K562 treated with DMSO at 1 percent for 24 hours (cell line): ENCODE results near the gene PRND. TPM values are rescaled to one million over a fixed set of nuclear protein-coding genes. Genes with fewer than 3 reads are reported as not detected.

Experiments
- total RNA-seq: library from RNA; unstranded; fragments of 300-600 nt; gene quantifications from 2 replicates; pipeline ENCODE4 v1.2.3, GENCODE V29; 2022; ENCODE audit warnings: low read depth; ENCODE audit not compliant: insufficient read depth

Gene PRND, protein sequence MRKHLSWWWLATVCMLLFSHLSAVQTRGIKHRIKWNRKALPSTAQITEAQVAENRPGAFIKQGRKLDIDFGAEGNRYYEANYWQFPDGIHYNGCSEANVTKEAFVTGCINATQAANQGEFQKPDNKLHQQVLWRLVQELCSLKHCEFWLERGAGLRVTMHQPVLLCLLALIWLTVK
- not detected in 2 replicates for total RNA-seq

DNA sequence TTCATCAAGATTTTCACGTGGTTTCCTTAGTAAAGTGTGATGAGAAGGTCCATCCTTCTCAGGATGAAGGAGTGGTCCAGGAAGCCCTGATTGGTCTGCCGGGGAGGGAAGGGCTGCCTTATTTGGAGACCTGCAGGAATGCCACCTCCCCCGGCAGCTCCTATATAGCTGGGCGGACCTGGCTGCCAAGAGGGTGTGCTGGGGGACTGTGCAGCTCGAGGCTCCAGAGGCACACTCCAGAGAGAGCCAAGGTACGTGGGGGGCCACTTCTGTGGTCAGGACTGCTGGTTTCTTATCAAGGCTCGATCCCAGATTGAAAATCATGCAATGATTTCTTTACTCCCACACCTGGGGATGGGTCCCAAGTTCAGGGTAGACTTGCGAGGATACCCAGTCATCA, at the start of gene PRND:
TSS of gene PRND (plus strand) at position 191 of the 400 bp plus-strand sequence. CDS start 2,643 bp downstream, outside the sequence.

Other genes starting within 250 kb of the PRND start
- gene PRNP, start 35.5 kb upstream of the PRND start, total RNA-seq = 18.4 and 23.1 TPM in 2 replicates
- gene RASSF2, start 101.7 kb downstream of the PRND start, total RNA-seq = 0.05 TPM in 1 of 2 replicates, not detected in the other